K562 (cell line): ENCODE measurements around the gene AKT1S1. TPM values are rescaled to one million over a fixed set of nuclear protein-coding genes. Genes with fewer than 3 reads are reported as not detected.

Source experiments
- BRF1 ChIP-seq: IDR thresholded peaks from 3 replicates; pipeline ENCODE4 v1.6.1; 2011; ENCODE audit warnings: borderline replicate concordance, mild to moderate bottlenecking; ENCODE audit not compliant: insufficient read length; ENCODE audit errors: extremely low read depth
- JUN ChIP-seq, 2 experiments: sonication (generic) in 1 of 2; formaldehyde crosslinking in 1 of 2; IDR thresholded peaks; 2 replicates each; pipeline versions ENCODE4 v1.6.1 to v1.8.0; 2012 to 2022; ENCODE audit warnings: borderline replicate concordance in 2 of 2, mild to moderate bottlenecking in 2 of 2, improper control_type of control experiment in 1 of 2, low read depth in 1 of 2, low read length in 1 of 2, missing genetic modification reagents in 1 of 2
- NCOR1 ChIP-seq: fragments of 450-650 bp; IDR thresholded peaks from 2 replicates; pipeline ENCODE4 v1.6.1; 2016; ENCODE audit warnings: mild to moderate bottlenecking, moderate library complexity
- NFATC3 ChIP-seq: fragments of 450-650 bp; IDR thresholded peaks from 2 replicates; pipeline ENCODE4 v1.6.1; 2017; ENCODE audit warnings: mild to moderate bottlenecking
- NONO ChIP-seq, 2 experiments: fragments of 200-400 bp in 1 of 2; fragments of 450-650 bp in 1 of 2; formaldehyde crosslinking in 1 of 2; IDR thresholded peaks; 2 replicates each; pipeline ENCODE4 v1.6.1; 2017; ENCODE audit warnings: low read depth in 2 of 2, mild to moderate bottlenecking in 2 of 2, moderate library complexity in 2 of 2, low read length in 1 of 2
- NR1H2 ChIP-seq: sonication (generic); formaldehyde crosslinking; IDR thresholded peaks from 2 replicates; pipeline ENCODE4 v1.4.0; 2020; ENCODE audit warnings: mild to moderate bottlenecking, missing genetic modification reagents
- SIRT6 ChIP-seq: IDR thresholded peaks from one replicate; pipeline ENCODE4 v1.6.1; 2012; ENCODE audit warnings: low read depth, mild to moderate bottlenecking, control low read depth, inconsistent platforms, low read length, moderate library complexity
- TCF7L2 ChIP-seq: fragments of 150-350 bp; IDR thresholded peaks from 2 replicates; pipeline ENCODE4 v1.6.1; 2016; ENCODE audit warnings: low read depth, mild to moderate bottlenecking, low read length, moderate library complexity
- THRAP3 ChIP-seq: fragments of 450-650 bp; IDR thresholded peaks from 2 replicates; pipeline ENCODE4 v1.6.1; 2016; ENCODE audit warnings: mild to moderate bottlenecking, inconsistent platforms, borderline replicate concordance
- U2AF2 ChIP-seq: fragments of 200-400 bp; formaldehyde crosslinking; optimal IDR thresholded peaks from 2 replicates; pipeline ENCODE3; 2017; ENCODE audit warnings: low read depth, mild to moderate bottlenecking, low read length
- ZNF644 ChIP-seq: fragments of 200-800 bp; sonication (Bioruptor generic); IDR thresholded peaks from 2 replicates; pipeline ENCODE4 v1.6.1; 2016; ENCODE audit warnings: low read depth, missing genetic modification characterization, missing compliant biosample characterization
- ZSCAN32 ChIP-seq: fragments of 450-650 bp; formaldehyde crosslinking; IDR thresholded peaks from 2 replicates; pipeline ENCODE4 v1.4.0; 2020; ENCODE audit warnings: mild to moderate bottlenecking, moderate library complexity
- polyA plus RNA-seq, 8 experiments: library from polyadenylated mRNA; depleted of rRNA in 4 of 8; stranded (reverse) in 5 of 8; unstranded in 3 of 8; fragments of >200 nt; fragmentation: Nextera tagmentation in 2 of 8; fragmentation: Illumina TruSeq in 1 of 8; extraction: Ambion mirVana in 2 of 8; extraction: Trizol in 1 of 8; gene quantifications; 2 replicates each; pipeline versions ENCODE4 v1.2.1 to v1.2.3, GENCODE V29; 2011 to 2014; ENCODE audit warnings: inconsistent platforms in 1 of 8, missing spikeins in 1 of 8
- total RNA-seq, 7 experiments: library from RNA; depleted of rRNA in 6 of 7; stranded (reverse); fragments of >200 nt in 6 of 7; fragmentation: Illumina TruSeq in 2 of 7; extraction: Trizol in 2 of 7; gene quantifications; 2 replicates each; pipeline versions ENCODE4 v1.2.1 to v1.2.3, GENCODE V29; 2011 to 2021; ENCODE audit warnings: low replicate concordance in 1 of 7
- TF ChIP-seq, protein P1 (sequence below), 3 experiments: fragments of 200-800 bp in 1 of 3; fragments of 250-450 bp in 1 of 3; fragments of 450-650 bp in 1 of 3; sonication (Bioruptor Pico) in 1 of 3; sonication (Bioruptor generic) in 1 of 3; formaldehyde crosslinking in 1 of 3; IDR thresholded peaks; 2 replicates each; pipeline versions ENCODE4 v1.6.1 to v1.8.0; 2016 to 2022; ENCODE audit warnings: mild to moderate bottlenecking in 2 of 3, missing genetic modification characterization in 2 of 3, missing compliant biosample characterization in 1 of 3, moderate library complexity in 1 of 3
- TF ChIP-seq, protein P2 (sequence below): fragments of 150-350 bp; conservative IDR thresholded peaks from 2 replicates; pipeline ENCODE4 v1.6.1; 2014; ENCODE audit warnings: low read length
- TF ChIP-seq, protein P3 (sequence below): sonication (generic); formaldehyde crosslinking; IDR thresholded peaks from 2 replicates; pipeline ENCODE4 v1.8.0; 2022; ENCODE audit warnings: mild to moderate bottlenecking, missing genetic modification reagents, borderline replicate concordance
- TF ChIP-seq, protein P4 (sequence below): fragments of 450-650 bp; IDR thresholded peaks from 2 replicates; pipeline ENCODE4 v1.6.1; 2016

AKT1S1 gene
- total and polyA plus RNA-seq, 9 of the 15 experiments (the other 6 are each of a cell fraction or from before 2014, with no cell fraction given) = 1.2 to 50.3 (median 17.1) TPM

DNA sequence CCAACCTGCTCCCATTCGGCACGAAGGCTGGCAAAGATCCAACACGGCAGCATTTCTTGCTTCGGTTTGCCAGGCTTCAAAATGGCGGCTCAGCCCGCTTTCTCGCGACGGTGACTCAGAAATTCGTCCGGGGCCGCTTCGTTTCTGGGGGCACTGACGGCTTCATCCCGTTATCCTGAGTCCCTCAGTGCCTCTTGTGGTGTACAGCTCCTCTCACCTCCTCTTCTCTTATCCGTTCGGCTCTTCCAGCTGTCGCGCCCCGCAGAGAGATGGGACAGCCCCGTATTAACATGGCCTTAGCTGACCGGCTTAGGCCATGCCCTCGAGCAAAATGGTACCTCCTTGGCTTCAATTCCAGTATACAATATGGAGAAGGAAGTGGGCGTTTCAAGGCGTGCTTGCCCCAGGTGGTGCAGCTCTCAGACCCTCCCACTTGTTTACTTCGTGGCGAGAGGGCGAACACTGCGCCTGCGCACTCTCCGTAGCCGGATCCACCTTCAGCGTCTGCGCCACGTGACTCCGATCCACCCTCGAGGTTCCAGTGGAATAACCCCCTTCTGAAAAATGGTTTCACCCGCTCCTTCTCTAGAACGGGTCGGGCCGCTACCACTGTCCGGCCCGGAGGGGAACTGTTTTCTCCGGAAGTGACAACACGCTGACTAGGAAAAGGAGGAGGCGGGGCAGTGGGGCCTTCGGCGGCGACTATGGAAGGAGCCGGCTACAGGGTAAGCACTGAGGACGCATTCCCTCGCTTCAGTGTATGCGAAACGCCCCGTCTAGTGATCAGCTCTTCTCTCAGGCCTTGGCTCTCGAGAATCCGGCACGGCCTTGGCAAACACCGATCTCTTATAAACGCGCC, at the start of gene AKT1S1, which contains the start of gene TBC1D17 (continued):
- TF ChIP-seq, protein P1, sequence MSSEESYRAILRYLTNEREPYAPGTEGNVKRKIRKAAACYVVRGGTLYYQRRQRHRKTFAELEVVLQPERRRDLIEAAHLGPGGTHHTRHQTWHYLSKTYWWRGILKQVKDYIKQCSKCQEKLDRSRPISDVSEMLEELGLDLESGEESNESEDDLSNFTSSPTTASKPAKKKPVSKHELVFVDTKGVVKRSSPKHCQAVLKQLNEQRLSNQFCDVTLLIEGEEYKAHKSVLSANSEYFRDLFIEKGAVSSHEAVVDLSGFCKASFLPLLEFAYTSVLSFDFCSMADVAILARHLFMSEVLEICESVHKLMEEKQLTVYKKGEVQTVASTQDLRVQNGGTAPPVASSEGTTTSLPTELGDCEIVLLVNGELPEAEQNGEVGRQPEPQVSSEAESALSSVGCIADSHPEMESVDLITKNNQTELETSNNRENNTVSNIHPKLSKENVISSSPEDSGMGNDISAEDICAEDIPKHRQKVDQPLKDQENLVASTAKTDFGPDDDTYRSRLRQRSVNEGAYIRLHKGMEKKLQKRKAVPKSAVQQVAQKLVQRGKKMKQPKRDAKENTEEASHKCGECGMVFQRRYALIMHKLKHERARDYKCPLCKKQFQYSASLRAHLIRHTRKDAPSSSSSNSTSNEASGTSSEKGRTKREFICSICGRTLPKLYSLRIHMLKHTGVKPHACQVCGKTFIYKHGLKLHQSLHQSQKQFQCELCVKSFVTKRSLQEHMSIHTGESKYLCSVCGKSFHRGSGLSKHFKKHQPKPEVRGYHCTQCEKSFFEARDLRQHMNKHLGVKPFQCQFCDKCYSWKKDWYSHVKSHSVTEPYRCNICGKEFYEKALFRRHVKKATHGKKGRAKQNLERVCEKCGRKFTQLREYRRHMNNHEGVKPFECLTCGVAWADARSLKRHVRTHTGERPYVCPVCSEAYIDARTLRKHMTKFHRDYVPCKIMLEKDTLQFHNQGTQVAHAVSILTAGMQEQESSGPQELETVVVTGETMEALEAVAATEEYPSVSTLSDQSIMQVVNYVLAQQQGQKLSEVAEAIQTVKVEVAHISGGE (CRISPR knock-in tag; IDR thresholded peaks at IDR 0.05) = peak in 1 of 3 experiments; percentile 64; a peak in 1 of 6 replicates
- TF ChIP-seq, protein P2, sequence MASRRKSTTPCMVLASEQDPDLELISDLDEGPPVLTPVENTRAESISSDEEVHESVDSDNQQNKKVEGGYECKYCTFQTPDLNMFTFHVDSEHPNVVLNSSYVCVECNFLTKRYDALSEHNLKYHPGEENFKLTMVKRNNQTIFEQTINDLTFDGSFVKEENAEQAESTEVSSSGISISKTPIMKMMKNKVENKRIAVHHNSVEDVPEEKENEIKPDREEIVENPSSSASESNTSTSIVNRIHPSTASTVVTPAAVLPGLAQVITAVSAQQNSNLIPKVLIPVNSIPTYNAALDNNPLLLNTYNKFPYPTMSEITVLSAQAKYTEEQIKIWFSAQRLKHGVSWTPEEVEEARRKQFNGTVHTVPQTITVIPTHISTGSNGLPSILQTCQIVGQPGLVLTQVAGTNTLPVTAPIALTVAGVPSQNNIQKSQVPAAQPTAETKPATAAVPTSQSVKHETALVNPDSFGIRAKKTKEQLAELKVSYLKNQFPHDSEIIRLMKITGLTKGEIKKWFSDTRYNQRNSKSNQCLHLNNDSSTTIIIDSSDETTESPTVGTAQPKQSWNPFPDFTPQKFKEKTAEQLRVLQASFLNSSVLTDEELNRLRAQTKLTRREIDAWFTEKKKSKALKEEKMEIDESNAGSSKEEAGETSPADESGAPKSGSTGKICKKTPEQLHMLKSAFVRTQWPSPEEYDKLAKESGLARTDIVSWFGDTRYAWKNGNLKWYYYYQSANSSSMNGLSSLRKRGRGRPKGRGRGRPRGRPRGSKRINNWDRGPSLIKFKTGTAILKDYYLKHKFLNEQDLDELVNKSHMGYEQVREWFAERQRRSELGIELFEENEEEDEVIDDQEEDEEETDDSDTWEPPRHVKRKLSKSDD = peak; percentile 91
- TF ChIP-seq ZSCAN32 (CRISPR knock-in tag) (0 out of 2 replicates have a peak, but pooled peaks have one; percentile 14), U2AF2 (no peak), NR1H2 (CRISPR knock-in tag) (no peak), BRF1 (no peak), ZNF644 (tag) (peak; percentile 29), NFATC3 (no peak; the same call in 1 of the 2 replicates), NCOR1 (no peak), JUN (IDR thresholded peaks at IDR 0.05; ENCODE audit: borderline replicate concordance, low read depth, low read length) (peak; percentile 78), JUN (CRISPR knock-in tag; IDR thresholded peaks at IDR 0.05; ENCODE audit: borderline replicate concordance) (no peak), THRAP3 (no peak), SIRT6 (no peak), TCF7L2 (peak; percentile 99), NONO (IDR thresholded peaks at IDR 0.05; ENCODE audit: low read depth in 2 of 2, low read length in 1 of 2) (peak in 1 of 2 experiments; percentile 98; a peak in 2 of 4 replicates)
- TF ChIP-seq, protein P3, sequence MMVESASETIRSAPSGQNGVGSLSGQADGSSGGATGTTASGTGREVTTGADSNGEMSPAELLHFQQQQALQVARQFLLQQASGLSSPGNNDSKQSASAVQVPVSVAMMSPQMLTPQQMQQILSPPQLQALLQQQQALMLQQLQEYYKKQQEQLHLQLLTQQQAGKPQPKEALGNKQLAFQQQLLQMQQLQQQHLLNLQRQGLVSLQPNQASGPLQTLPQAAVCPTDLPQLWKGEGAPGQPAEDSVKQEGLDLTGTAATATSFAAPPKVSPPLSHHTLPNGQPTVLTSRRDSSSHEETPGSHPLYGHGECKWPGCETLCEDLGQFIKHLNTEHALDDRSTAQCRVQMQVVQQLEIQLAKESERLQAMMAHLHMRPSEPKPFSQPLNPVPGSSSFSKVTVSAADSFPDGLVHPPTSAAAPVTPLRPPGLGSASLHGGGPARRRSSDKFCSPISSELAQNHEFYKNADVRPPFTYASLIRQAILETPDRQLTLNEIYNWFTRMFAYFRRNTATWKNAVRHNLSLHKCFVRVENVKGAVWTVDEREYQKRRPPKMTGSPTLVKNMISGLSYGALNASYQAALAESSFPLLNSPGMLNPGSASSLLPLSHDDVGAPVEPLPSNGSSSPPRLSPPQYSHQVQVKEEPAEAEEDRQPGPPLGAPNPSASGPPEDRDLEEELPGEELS = peak; percentile 68; the same call in 1 of the 2 replicates
- TF ChIP-seq, protein P4, sequence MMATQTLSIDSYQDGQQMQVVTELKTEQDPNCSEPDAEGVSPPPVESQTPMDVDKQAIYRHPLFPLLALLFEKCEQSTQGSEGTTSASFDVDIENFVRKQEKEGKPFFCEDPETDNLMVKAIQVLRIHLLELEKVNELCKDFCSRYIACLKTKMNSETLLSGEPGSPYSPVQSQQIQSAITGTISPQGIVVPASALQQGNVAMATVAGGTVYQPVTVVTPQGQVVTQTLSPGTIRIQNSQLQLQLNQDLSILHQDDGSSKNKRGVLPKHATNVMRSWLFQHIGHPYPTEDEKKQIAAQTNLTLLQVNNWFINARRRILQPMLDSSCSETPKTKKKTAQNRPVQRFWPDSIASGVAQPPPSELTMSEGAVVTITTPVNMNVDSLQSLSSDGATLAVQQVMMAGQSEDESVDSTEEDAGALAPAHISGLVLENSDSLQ = no peak
